DMS 273 treated with DMSO at 0.1 percent for 48 hours (cell line): ENCODE data around the gene HOXA4.
A peak's percentile ranks its signal among the peaks of the same experiment; 100 is the strongest.

Source experiments
- DNase-seq: peaks from one replicate; lab custom pipeline; 2025; lab: John Stamatoyannopoulos, UW

HOXA4 gene

GRCh38 chr7:27130540-27131389 is at the start of gene HOXA4:
Gene HOXA4, minus strand, starts transcription at chr7:27130757. Its CDS starts 24 bp downstream, at chr7:27130733.
- DNase-seq = peak; percentile 46

- no peak for DNase-seq
Measured at GRCh38 chr7:27179503-27180430, 49.2 kb upstream of the HOXA4 start.

GRCh38 chr7:27179030-27179429 is 48.5 kb upstream of the HOXA4 start:
- DNase-seq = no peak

- DNase-seq = no peak
Measured at GRCh38 chr7:27178366-27178765, 47.8 kb upstream of the HOXA4 start.

- DNase-seq = no peak
Measured at GRCh38 chr7:27177795-27178320, 47.3 kb upstream of the HOXA4 start.

GRCh38 chr7:27176962-27177794 is 46.6 kb upstream of the HOXA4 start:
- DNase-seq = no peak

GRCh38 chr7:27176524-27176845 is 45.9 kb upstream of the HOXA4 start:
- no peak for DNase-seq

GRCh38 chr7:27175626-27176523 is 45.3 kb upstream of the HOXA4 start:
- DNase-seq = no peak

- no peak for DNase-seq
Measured at GRCh38 chr7:27174874-27175625, 44.5 kb upstream of the HOXA4 start.

- no peak for DNase-seq
Measured at GRCh38 chr7:27173956-27174873, 43.7 kb upstream of the HOXA4 start, which contains the start of gene HOXA10. Gene HOXA10, minus strand, starts transcription at chr7:27174320. Its CDS starts 14 bp downstream, at chr7:27174306.

GRCh38 chr7:27173511-27173955 is 43.0 kb upstream of the HOXA4 start:
- DNase-seq = no peak

- DNase-seq = no peak
Measured at GRCh38 chr7:27172823-27173510, 42.4 kb upstream of the HOXA4 start.

- no peak for DNase-seq
Measured at GRCh38 chr7:27172315-27172774, 41.8 kb upstream of the HOXA4 start.

- DNase-seq = no peak
Measured at GRCh38 chr7:27171637-27172314, 41.2 kb upstream of the HOXA4 start.

- no peak for DNase-seq
Measured at GRCh38 chr7:27171325-27171636, 40.7 kb upstream of the HOXA4 start.

GRCh38 chr7:27170426-27171324 is 40.1 kb upstream of the HOXA4 start:
- DNase-seq = no peak
